Endothelial cell of umbilical vein (primary cell): Measurements from ENCODE around the gene TMEM191C. TPM values are rescaled to one million over a fixed set of nuclear protein-coding genes. Genes with fewer than 3 reads are reported as not detected.
"Not testable (repeated sequence)": the region's sequence is repeated elsewhere in the genome, so short reads cannot be mapped to it uniquely, and the experiment has no call there.

Source experiments
- BruUV-seq: library from RNA; stranded (reverse); fragments of 400-500 nt; replicated peaks from 2 replicates; lab custom pipeline; 2021; lab: Mats Ljungman, UMichigan
- CTCF ChIA-PET: fragments of 300-600, 350-600 bp; sonication (Branson Sonifier 250); formaldehyde crosslinking; loops from one replicate; lab custom pipeline; 2021; ENCODE audit warnings: antibody characterized with exemption, inconsistent platforms; lab: Charles Lee
- POLR2A ChIA-PET: fragments of 300-600, 350-600 bp; sonication (Branson Sonifier 250); formaldehyde crosslinking; loops from one replicate; lab custom pipeline; 2021; ENCODE audit warnings: antibody characterized with exemption, inconsistent platforms; lab: Charles Lee
- DNase-seq: peaks from one replicate; pipeline ENCODE4 v3.0.0-alpha.2; 2011; ENCODE audit warnings: low read depth, low spot score
- FAIRE-seq: peaks from 2 replicates; lab custom pipeline; 2011; peaks lifted over from hg19 to GRCh38; lab: Jason Lieb, UNC
- H2AFZ ChIP-seq: 2 replicates; pipeline ENCODE4 v1.6.0; 2012; ENCODE audit warnings: low read depth, low read length, control low read depth, inconsistent platforms
- H3K27ac ChIP-seq: 2 replicates; pipeline ENCODE4 v1.5.1; 2011; ENCODE audit warnings: low read depth, mild to moderate bottlenecking, control low read depth, low read length, moderate library complexity; ENCODE audit not compliant: insufficient read depth
- H3K27me3 ChIP-seq, 2 experiments: 2 replicates each; pipeline versions ENCODE4 v1.6.0 to v1.6.1; 2011; ENCODE audit warnings: low read length in 2 of 2, mixed read lengths in 1 of 2; ENCODE audit not compliant: control insufficient read depth in 2 of 2, insufficient read depth in 2 of 2
- H3K36me3 ChIP-seq, 2 experiments: 2 replicates in 1 of 2; 3 replicates in 1 of 2; pipeline ENCODE4 v1.5.1; 2011; ENCODE audit warnings: low read length in 2 of 2, mild to moderate bottlenecking in 1 of 2, moderate library complexity in 1 of 2; ENCODE audit not compliant: control insufficient read depth in 2 of 2, insufficient read depth in 2 of 2; ENCODE audit errors: extremely low read depth in 1 of 2
- H3K4me1 ChIP-seq: 3 replicates; pipeline ENCODE4 v1.5.1; 2011; ENCODE audit warnings: mild to moderate bottlenecking, low read length; ENCODE audit not compliant: control insufficient read depth, insufficient read depth; ENCODE audit errors: extremely low read depth
- H3K4me2 ChIP-seq: 2 replicates; pipeline ENCODE4 v1.6.1; 2011; ENCODE audit warnings: low read length, control low read depth, mixed read lengths; ENCODE audit not compliant: insufficient read depth
- H3K4me3 ChIP-seq, 3 experiments: fragments of 200-600 bp in 1 of 3; sonication (generic), shearing (Covaris generic) in 1 of 3; replicated peaks in 1 of 3; 2 replicates each; pipeline ENCODE4 v1.5.1; 2011 to 2016; ENCODE audit warnings: control low read depth in 3 of 3, low read length in 3 of 3, mild to moderate bottlenecking in 2 of 3, inconsistent platforms in 1 of 3, low read depth in 1 of 3, moderate library complexity in 1 of 3; ENCODE audit not compliant: insufficient read depth in 1 of 3
- H3K79me2 ChIP-seq: 2 replicates; pipeline ENCODE4 v1.6.0; 2012; ENCODE audit warnings: low read length, inconsistent platforms; ENCODE audit not compliant: control insufficient read depth, insufficient read depth
- H3K9ac ChIP-seq: replicated peaks from 2 replicates; pipeline ENCODE3; 2011; ENCODE audit warnings: low read length, control low read depth; ENCODE audit not compliant: insufficient read depth; ENCODE audit errors: extremely low read depth
- H3K9me1 ChIP-seq: replicated peaks from 3 replicates; pipeline ENCODE4 v1.6.0; 2011; ENCODE audit warnings: mild to moderate bottlenecking, low read length; ENCODE audit not compliant: control insufficient read depth, insufficient read depth; ENCODE audit errors: extremely low read depth
- H3K9me3 ChIP-seq: replicated peaks from 2 replicates; pipeline ENCODE4 v1.5.1; 2012; ENCODE audit warnings: low read length, inconsistent platforms; ENCODE audit not compliant: control insufficient read depth, insufficient read depth
- H4K20me1 ChIP-seq: replicated peaks from 2 replicates; pipeline ENCODE3; 2011; ENCODE audit warnings: mild to moderate bottlenecking, low read length; ENCODE audit not compliant: control insufficient read depth, insufficient read depth; ENCODE audit errors: extremely low read depth
- dilution Hi-C: fragments of 300-500 bp; cut with MboI; formaldehyde crosslinking; loops from one replicate; pipeline ENCODE4 v1.15.0; 2019; ENCODE audit warnings: low sequenced_read_pairs; ENCODE audit not compliant: extremely low pct_ligation_motif_present
- intact Hi-C: fragments of 100-400 bp; cut with micrococcal nuclease; formaldehyde crosslinking; loops from one replicate; pipeline ENCODE4 v1.10.0; 2022
- polyA plus RNA-seq, 4 experiments: library from polyadenylated mRNA; depleted of rRNA in 3 of 4; stranded (reverse) in 3 of 4; unstranded in 1 of 4; fragments of >200 nt; gene quantifications; 2 replicates each; pipeline versions ENCODE4 v1.2.1 to v1.2.3, GENCODE V29; 2011 to 2012; ENCODE audit warnings: missing spikeins in 1 of 4
- total RNA-seq: library from RNA; stranded (reverse); gene quantifications from 2 replicates; pipeline ENCODE4 v1.2.3, GENCODE V29; 2021

Gene TMEM191C
- total and polyA plus RNA-seq, 2 donors (not counting 3 experiments of a cell fraction or from before 2014, with no cell fraction given), result 0.47 to 1.2 TPM

- dilution Hi-C loops, intact Hi-C loops, DNase-seq, H4K20me1 ChIP-seq, H3K36me3 ChIP-seq, H3K4me1 ChIP-seq, POLR2A ChIA-PET, H3K79me2 ChIP-seq, H2AFZ ChIP-seq, H3K27ac ChIP-seq, H3K27me3 ChIP-seq, H3K9me1 ChIP-seq, FAIRE-seq, H3K4me3 ChIP-seq, BruUV-seq, H3K9me3 ChIP-seq, H3K4me2 ChIP-seq, H3K9ac ChIP-seq, CTCF ChIA-PET: not testable (repeated sequence)
Observed at GRCh38 chr22:21484039-21484438, 16.9 kb downstream of the TMEM191C start.

GRCh38 chr22:21487723-21488122 lies 20.5 kb downstream of the TMEM191C start:
- DNase-seq, H3K36me3 ChIP-seq, H3K9me1 ChIP-seq, H3K4me2 ChIP-seq, H3K79me2 ChIP-seq, POLR2A ChIA-PET, H3K4me3 ChIP-seq, H2AFZ ChIP-seq, intact Hi-C loops, H3K27ac ChIP-seq, H3K4me1 ChIP-seq, H3K9me3 ChIP-seq, dilution Hi-C loops, H3K27me3 ChIP-seq, BruUV-seq, FAIRE-seq, CTCF ChIA-PET, H3K9ac ChIP-seq, H4K20me1 ChIP-seq: not testable (repeated sequence)

- H3K9me1 ChIP-seq, H3K9ac ChIP-seq, intact Hi-C loops, H4K20me1 ChIP-seq, DNase-seq, H3K9me3 ChIP-seq, CTCF ChIA-PET, H3K4me3 ChIP-seq, BruUV-seq, H3K4me1 ChIP-seq, dilution Hi-C loops, H3K27me3 ChIP-seq, POLR2A ChIA-PET, H3K4me2 ChIP-seq, H3K36me3 ChIP-seq, FAIRE-seq, H3K79me2 ChIP-seq, H2AFZ ChIP-seq, H3K27ac ChIP-seq: not testable (repeated sequence)
Observed at GRCh38 chr22:21489149-21489680, 22.0 kb downstream of the TMEM191C start.

GRCh38 chr22:21490556-21490955 lies 23.4 kb downstream of the TMEM191C start:
- POLR2A ChIA-PET, dilution Hi-C loops, H4K20me1 ChIP-seq, H3K27ac ChIP-seq, DNase-seq, H3K4me2 ChIP-seq, H3K4me1 ChIP-seq, intact Hi-C loops, H3K9ac ChIP-seq, H3K27me3 ChIP-seq, FAIRE-seq, H3K4me3 ChIP-seq, H3K36me3 ChIP-seq, H3K79me2 ChIP-seq, H3K9me1 ChIP-seq, H3K9me3 ChIP-seq, BruUV-seq, CTCF ChIA-PET, H2AFZ ChIP-seq: not testable (repeated sequence)
